Stimulated activated CD8-positive, alpha-beta memory T cell treated with anti-CD3 and anti-CD28 coated beads, Interleukin-15, amount 100 ng/mL, for 48 hours (primary cell): ENCODE measurements around the gene INPP5J.
"Not testable (repeated sequence)": the region's sequence is repeated elsewhere in the genome, so short reads cannot be mapped to it uniquely, and the experiment has no call there.

Experiments
- DNase-seq, 2 donors: peaks; one replicate each; pipeline ENCODE4 v3.0.0-alpha.2; 2020; ENCODE audit warnings: low read depth in 2 of 2

Gene INPP5J

GRCh38 chr22:31102441-31103081 lies 20.2 kb upstream of the INPP5J start:
- no peak for DNase-seq

- no peak for DNase-seq
Measured at GRCh38 chr22:31103111-31103510, 19.7 kb upstream of the INPP5J start.

GRCh38 chr22:31103899-31104694 lies 18.7 kb upstream of the INPP5J start:
- DNase-seq: no peak

DNA sequence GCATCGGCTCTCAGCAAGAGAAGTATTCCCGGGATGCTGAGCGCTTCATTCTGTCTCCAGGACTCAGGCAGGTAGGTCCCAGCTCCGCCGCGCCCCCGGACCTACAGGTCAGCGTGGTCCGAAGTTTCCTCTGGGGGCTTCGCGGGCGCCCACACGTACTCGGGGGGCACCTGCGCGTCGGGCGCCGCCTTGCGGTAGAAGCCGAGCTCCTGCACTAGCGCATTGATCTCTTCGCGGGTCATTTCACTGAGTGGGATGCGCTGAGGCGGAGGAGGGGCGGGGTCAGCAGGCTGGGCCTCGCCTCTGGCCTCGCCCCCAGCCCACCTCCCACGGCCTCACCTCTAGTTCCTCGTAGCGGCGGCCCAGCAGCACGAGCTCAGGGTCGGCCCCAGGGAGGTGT lies 17.9 kb upstream of the INPP5J start:
- DNase-seq: no peak

DNA sequence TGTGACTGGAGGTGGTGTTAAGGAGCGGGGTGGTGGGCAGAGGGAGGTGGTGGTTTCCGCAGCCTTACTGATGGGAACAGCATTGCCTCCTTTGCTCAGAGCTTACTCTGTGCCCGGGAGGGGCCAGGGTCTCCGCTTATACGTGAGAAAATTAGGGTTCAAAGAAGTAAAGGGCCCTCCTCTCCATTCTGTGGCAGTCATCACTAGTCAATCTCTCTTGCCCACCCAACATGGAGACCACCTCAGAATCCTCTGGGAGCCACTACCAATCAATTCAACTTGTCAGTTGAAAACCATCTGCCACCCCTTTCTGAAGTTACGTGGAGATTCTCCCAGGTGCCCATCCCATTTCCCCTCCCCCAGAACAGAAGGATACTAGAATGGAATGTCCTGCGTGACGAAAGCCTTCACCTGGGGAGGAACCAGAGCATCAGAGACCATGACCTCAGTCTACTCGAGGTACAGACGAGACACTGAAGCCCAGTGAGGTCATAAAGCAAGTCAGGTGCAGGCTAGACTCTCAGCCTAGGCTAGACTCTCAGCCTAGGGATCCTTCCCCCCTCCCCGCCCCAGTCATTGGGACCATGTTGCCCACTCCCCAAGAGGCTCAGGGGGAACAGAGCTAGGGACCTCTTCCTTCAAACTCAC lies 17.4 kb upstream of the INPP5J start:
- no peak for DNase-seq

DNA sequence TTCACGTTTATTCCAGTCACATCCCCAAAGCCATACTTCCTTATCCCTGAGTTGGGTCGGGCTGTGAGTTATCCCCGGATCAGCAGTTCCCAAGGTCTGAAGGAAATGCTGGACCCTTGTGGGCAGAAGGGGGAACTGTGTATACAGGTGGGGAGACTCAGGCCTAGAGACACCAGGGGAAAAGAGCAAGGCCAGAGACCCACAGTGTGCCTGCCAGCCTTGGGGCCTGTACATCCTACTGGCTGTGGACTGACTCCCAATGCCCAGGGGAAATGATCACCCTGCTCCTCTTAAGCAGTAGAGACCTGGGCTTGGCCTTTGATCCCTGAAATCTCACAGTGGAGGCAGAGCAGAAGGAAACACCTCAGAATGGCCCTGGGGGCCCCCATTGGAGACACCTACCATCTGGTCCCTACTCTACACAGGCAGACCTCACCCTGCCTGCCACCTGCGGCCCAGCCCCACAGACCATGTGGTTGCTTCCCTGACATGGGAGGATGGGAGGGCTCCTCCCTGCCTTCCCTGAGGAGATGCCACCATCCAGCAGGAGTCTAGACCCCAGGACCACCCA lies 16.7 kb upstream of the INPP5J start:
- DNase-seq: no peak

GRCh38 chr22:31106731-31107177 lies 16.0 kb upstream of the INPP5J start:
- no peak for DNase-seq

GRCh38 chr22:31107178-31107893 lies 15.4 kb upstream of the INPP5J start, which contains the start of gene SELENOM:
Gene SELENOM (minus strand): TSS chr22:31107568. CDS start chr22:31107505, 63 bp downstream.
- DNase-seq: peak; percentile 84 to 87

- DNase-seq: no peak
Measured at GRCh38 chr22:31107894-31108218, 14.9 kb upstream of the INPP5J start.

DNA sequence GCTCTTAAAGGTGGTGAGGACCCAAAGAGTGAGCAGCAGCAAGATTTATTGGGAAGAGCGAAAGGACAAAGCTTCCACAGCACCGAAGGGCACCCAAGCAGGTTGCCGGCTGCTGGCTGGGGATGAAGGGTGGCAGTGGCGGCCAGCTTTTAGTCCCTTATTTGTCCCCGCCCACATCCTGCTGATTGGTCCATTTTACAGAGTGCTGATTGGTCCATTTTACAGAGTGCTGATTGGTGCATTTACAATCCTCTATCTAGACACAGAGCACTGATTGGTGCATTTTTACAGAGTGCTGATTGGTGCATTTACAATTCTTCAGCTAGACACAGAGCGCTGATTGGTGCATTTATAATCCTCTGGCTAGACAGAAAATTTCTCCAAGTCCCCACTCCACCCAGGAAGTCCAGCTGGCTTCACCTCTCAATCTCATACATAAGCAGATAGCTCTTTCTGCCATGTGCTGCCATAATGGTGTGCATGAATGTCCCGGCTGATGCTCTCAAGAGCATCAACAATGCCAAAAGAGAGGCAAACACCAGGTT lies 10.1 kb upstream of the INPP5J start:
- not testable (repeated sequence) for DNase-seq

DNA sequence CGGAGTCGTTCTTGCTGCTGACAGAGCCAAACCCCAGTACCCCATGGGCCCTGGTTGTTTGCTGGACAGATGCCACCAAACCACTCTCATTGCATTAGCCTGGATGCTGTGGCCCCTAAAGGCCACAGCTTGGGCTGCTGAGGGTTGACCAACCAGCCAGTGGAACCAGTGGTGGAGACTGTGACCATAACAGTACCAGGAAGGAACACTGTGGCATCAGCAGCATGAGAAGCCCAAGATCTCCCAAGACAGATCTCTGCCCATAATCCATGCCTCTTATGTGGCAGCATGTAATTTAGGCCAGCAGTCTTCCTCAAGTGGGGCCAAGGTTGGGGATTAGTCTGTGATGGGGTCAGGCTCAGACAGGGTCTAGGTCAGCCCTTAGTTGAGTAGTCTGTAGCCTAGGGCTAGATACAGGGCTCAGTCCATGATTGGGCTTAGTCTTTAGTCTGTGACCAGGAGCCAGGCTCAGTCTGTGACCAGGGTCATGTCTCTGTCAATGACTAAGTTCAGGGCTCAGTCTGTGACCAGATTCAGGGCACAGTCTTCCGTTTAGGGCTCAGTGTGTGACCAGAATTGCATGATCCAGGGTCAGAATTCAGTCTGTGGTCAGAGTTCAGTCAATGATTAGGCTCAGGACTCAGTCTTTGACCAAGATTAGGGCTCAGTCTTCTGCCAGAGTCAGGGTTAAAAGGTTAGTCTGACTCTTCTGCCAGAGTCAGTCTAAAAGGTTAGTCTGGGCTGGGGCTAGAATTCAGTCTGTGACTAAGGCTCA lies 4.5 kb upstream of the INPP5J start:
- no peak for DNase-seq

- no peak for DNase-seq
Measured at GRCh38 chr22:31119026-31119717, 3.6 kb upstream of the INPP5J start.

GRCh38 chr22:31120230-31120629 lies 2.5 kb upstream of the INPP5J start:
- DNase-seq: no peak

GRCh38 chr22:31120642-31121041 lies 2.1 kb upstream of the INPP5J start:
- no peak for DNase-seq

DNA sequence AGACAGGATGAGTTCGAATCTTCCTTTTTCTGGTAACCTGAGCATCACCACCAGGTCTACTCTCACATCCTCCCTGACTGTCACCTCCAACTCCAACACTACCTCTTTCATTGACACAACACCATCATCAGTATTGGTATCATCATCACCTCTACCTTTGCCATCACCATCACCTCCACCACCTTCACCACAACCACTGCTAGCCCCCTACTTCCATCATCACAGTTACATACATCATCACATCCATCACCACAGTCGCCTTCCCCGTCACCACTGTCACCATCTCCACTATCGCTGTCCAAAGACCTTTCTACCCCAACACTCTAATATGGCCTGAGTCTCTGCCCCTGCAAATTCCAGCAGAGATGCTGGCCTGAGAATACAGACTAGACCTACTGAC lies 1.4 kb upstream of the INPP5J start:
- DNase-seq: no peak

DNA sequence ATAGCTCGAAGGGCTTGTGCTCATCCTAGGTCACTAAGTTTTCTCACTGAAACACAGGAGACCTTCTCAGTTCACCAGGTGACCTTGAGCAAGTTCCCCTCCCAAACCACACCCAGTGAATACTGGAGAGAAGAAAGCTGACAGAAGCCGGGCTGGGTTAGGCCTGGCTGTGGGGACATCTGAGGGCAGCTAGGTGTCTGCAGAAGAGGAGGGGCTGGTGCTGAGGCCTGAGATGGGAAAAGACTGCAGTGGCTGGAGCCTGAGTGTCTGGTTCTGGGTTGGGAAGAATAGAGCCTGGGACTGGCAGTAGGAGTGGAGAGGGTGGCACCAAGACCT lies 602 bp upstream of the INPP5J start:
- no peak for DNase-seq

- no peak for DNase-seq
Measured at GRCh38 chr22:31123292-31123602, 481 bp downstream of the INPP5J start.

- DNase-seq: no peak
Measured at GRCh38 chr22:31124290-31124689, 1.5 kb downstream of the INPP5J start.

GRCh38 chr22:31124811-31125465 lies 2.2 kb downstream of the INPP5J start:
- no peak for DNase-seq

- DNase-seq: no peak
Measured at GRCh38 chr22:31125521-31126117, 2.9 kb downstream of the INPP5J start.
